ENCODE measurements around the gene KLHL26.

The KLHL26 gene

DNA sequence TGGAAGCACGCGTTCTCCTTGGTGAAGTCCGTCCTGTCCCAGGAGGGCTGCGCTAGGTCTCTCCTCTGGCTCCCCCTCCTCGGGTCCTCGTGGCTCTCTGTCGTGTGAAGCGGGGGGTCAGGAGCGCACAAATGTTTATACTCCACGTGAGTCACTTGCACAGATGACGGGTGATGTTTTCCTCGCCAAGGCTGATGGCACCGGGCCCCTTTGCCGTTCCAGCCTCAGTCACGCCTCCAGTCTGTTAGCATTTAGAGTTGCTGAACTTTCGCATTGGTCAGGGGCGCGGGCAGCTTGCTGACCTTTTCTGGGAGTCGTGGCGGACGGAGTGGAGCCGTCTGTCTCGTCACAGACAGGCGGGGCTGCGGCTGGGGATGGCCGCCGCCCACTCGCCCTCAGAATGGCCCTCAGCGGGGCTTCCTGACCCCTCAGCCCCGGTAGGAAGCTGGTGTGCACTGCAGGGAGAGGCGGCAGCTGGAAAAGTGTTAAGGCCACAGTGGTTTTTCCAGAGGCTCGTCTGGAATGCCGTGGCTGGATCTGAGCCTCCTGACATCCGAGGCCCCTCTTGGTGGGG lies 13.7 kb downstream of the KLHL26 start:
- Histone ChIP-seq H3K27ac (peak overlapping the region in 9 of 11 experiments; percentile 14 to 71 (median 51); a peak in 12 of 22 replicates), H3K9ac (peak overlapping the region in 10 of 11 experiments; percentile 36 to 65 (median 56); a peak in 16 of 22 replicates), H3K4me3 (peak overlapping the region in 3 of 10 experiments; percentile 43 to 45 (median 45); a peak in 4 of 20 replicates), H3K4me2 (peak overlapping the region; percentile 82 to 97 (median 92)), H3K9me3 (replicated peaks in 1 of 11) (no peaks in the 10 kb centered on the region), H3K4me1 (peaks cover 55 to 72% (median 69%) of the 10 kb centered on the region in 10 experiments), H4K20me1 (peaks cover 48 to 84% (median 70%) of the 10 kb centered on the region in 11 experiments; a peak in 21 of 22 replicates), H3K36me3 (peaks cover 0 to 14% (median 0%) of the 10 kb centered on the region in 11 experiments; a peak in 4 of 22 replicates), H3K27me3 (no peaks in the 10 kb centered on the region)
- no peak for TF ChIP-seq Cebpa-rat (IDR thresholded peaks at IDR 0.05)

DNA sequence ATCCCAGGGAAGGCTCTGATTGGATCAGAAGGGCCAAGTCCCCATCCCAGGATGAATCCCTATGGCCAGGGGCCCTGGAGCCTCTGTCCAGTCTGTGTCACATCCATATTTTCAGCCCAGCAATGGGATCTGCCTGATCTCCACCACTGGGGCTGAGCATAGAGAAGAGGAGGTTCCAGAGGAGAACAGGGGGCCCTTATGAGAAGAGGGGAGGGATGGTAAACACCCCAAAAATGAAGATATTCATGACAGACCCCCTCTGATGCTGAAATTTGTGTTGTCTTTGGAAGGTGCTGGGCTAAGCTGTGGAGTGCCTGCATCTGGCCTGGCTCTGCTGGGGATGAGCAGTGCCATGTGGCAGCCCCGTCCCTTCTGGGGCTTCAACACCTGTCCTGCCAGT lies 14.5 kb downstream of the KLHL26 start:
- Histone ChIP-seq H3K36me3 (peaks cover 0 to 14% (median 0%) of the 10 kb centered on the region in 11 experiments; a peak in 4 of 22 replicates), H3K9me3 (replicated peaks in 1 of 11) (no peaks in the 10 kb centered on the region), H3K4me2 (peak overlapping the region; percentile 82 to 97 (median 92); a peak in 18 of 22 replicates), H3K4me1 (peaks cover 50 to 72% (median 69%) of the 10 kb centered on the region in 10 experiments), H3K9ac (peak overlapping the region in 2 of 11 experiments; percentile 5 to 52; a peak in 4 of 22 replicates), H3K27ac (no peak overlapping the region), H3K4me3 (no peak overlapping the region), H4K20me1 (peaks cover 48 to 84% (median 69%) of the 10 kb centered on the region in 11 experiments; a peak in 21 of 22 replicates), H3K27me3 (no peaks in the 10 kb centered on the region)
- TF ChIP-seq Cebpa-rat (IDR thresholded peaks at IDR 0.05) = no peak

DNA sequence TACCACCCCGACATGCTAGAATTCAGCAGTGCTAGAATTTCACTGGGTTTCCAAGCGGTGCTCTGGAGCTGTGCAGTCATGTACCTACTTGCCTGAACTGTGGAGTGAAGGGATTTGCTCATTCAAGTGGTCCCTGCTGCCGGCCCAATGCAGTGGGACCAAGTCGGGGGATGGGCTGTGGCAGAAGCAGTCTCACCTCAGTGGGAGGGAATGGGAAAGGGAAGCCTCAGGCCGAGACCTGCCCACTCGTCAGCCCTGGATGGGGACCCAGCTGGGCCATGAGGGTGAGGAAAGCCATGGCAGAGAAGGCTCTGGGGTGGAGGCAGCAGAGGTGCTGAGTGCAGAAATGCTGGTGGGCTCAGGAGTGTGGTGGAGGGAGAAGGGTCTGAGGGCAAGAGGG lies 14.9 kb downstream of the KLHL26 start:
- H3K27ac ChIP-seq = no peak overlapping the region

DNA sequence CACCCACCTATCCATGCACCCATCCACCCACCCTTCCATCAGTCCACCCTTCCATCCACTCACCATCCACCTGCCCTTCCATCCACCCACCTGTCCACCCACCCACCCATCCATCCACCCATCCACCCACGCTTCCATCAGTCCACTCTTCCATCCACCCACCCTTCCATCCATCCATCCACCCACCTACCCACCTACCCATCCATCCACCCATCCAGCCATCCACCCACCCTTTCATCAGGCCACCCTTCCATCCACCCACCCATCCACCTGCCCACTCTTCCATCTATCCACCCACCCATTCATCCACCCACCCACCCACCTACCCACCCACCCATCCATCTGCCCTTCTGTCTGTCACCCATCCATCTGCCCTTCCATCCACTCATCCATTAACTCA lies 17.0 kb downstream of the KLHL26 start:
- H3K4me1 ChIP-seq = peaks cover 50 to 74% (median 69%) of the 10 kb centered on the region in 10 experiments
- H3K4me3 ChIP-seq = no peak overlapping the region
- no peaks in the 10 kb centered on the region for H3K9me3 ChIP-seq (replicated peaks in 1 of 11)
- no peak overlapping the region for H3K27ac ChIP-seq
- peaks cover 43 to 85% (median 67%) of the 10 kb centered on the region in 11 experiments; a peak in 20 of 22 replicates for H4K20me1 ChIP-seq
- peaks cover 0 to 14% (median 0%) of the 10 kb centered on the region in 11 experiments; a peak in 4 of 22 replicates for H3K36me3 ChIP-seq
- no peak overlapping the region for H3K9ac ChIP-seq
- no peaks in the 10 kb centered on the region for H3K27me3 ChIP-seq
- TF ChIP-seq Cebpa-rat (IDR thresholded peaks at IDR 0.05) = no peak
- H3K4me2 ChIP-seq = no peak overlapping the region

More for the DNA sequence above, 14.9 kb downstream of the KLHL26 start:
- no peaks in the 10 kb centered on the region for H3K9me3 ChIP-seq (replicated peaks in 1 of 11)
- peak overlapping the region in 1 of 11 experiments; percentile 52; a peak in 2 of 22 replicates for H3K9ac ChIP-seq
- no peak overlapping the region for H3K4me3 ChIP-seq
- H4K20me1 ChIP-seq = peaks cover 48 to 83% (median 70%) of the 10 kb centered on the region in 11 experiments; a peak in 21 of 22 replicates
- H3K27me3 ChIP-seq = no peaks in the 10 kb centered on the region
- H3K4me2 ChIP-seq = peak overlapping the region; percentile 7 to 97 (median 91); a peak in 14 of 22 replicates
- peaks cover 48 to 73% (median 68%) of the 10 kb centered on the region in 10 experiments for H3K4me1 ChIP-seq
- TF ChIP-seq Cebpa-rat (IDR thresholded peaks at IDR 0.05) = no peak
- peaks cover 0 to 14% (median 0%) of the 10 kb centered on the region in 11 experiments; a peak in 4 of 22 replicates for H3K36me3 ChIP-seq

- no peak overlapping the region for H3K4me3 ChIP-seq
- H3K4me2 ChIP-seq = no peak overlapping the region
- no peak overlapping the region for H3K9ac ChIP-seq
- H3K4me1 ChIP-seq = peaks cover 50 to 74% (median 69%) of the 10 kb centered on the region in 10 experiments
- no peak for TF ChIP-seq Cebpa-rat (IDR thresholded peaks at IDR 0.05)
- H3K9me3 ChIP-seq (replicated peaks in 1 of 11) = no peaks in the 10 kb centered on the region
- H3K27ac ChIP-seq = no peak overlapping the region
- H3K27me3 ChIP-seq = no peaks in the 10 kb centered on the region
- peaks cover 38 to 85% (median 61%) of the 10 kb centered on the region in 11 experiments; a peak in 19 of 22 replicates for H4K20me1 ChIP-seq
- H3K36me3 ChIP-seq = peaks cover 0 to 14% (median 0%) of the 10 kb centered on the region in 11 experiments; a peak in 4 of 22 replicates
Measured at GRCh38 chr19:18654469-18654868, 17.6 kb downstream of the KLHL26 start.

- peak overlapping the region in 4 of 11 experiments; percentile 19 to 48 (median 38); a peak in 5 of 22 replicates for H3K4me2 ChIP-seq
- H3K4me1 ChIP-seq = peaks cover 50 to 74% (median 69%) of the 10 kb centered on the region in 10 experiments
- H3K4me3 ChIP-seq = no peak overlapping the region
- no peak overlapping the region for H3K27ac ChIP-seq
- H4K20me1 ChIP-seq = peaks cover 30 to 85% (median 57%) of the 10 kb centered on the region in 11 experiments; a peak in 19 of 22 replicates
- no peaks in the 10 kb centered on the region for H3K27me3 ChIP-seq
- H3K9ac ChIP-seq = no peak overlapping the region
- H3K36me3 ChIP-seq = peaks cover 0 to 14% (median 0%) of the 10 kb centered on the region in 11 experiments; a peak in 4 of 22 replicates
- no peaks in the 10 kb centered on the region for H3K9me3 ChIP-seq (replicated peaks in 1 of 11)
- TF ChIP-seq Cebpa-rat (IDR thresholded peaks at IDR 0.05) = no peak
Measured at GRCh38 chr19:18655173-18655844, 18.5 kb downstream of the KLHL26 start.

- Histone ChIP-seq H3K36me3 (peaks cover 0 to 3% (median 0%) of the 10 kb centered on the region in 11 experiments; a peak in 1 of 22 replicates), H4K20me1 (peaks cover 25 to 85% (median 46%) of the 10 kb centered on the region in 11 experiments; a peak in 18 of 22 replicates), H3K9ac (peak overlapping the region in 7 of 11 experiments; percentile 9 to 74 (median 32); a peak in 9 of 22 replicates), H3K4me1 (peaks cover 53 to 74% (median 69%) of the 10 kb centered on the region in 10 experiments), H3K27ac (peak overlapping the region in 3 of 11 experiments; percentile 12 to 61 (median 36); a peak in 5 of 22 replicates), H3K27me3 (no peaks in the 10 kb centered on the region), H3K9me3 (replicated peaks in 1 of 11) (no peaks in the 10 kb centered on the region), H3K4me3 (no peak overlapping the region), H3K4me2 (peak overlapping the region; percentile 82 to 98 (median 95))
- no peak for TF ChIP-seq Cebpa-rat (IDR thresholded peaks at IDR 0.05)
Measured at GRCh38 chr19:18656337-18657086, 19.7 kb downstream of the KLHL26 start.
